ENCODE data around the gene DDX23. TPM values are rescaled to one million over a fixed set of nuclear protein-coding genes. Genes with fewer than 3 reads are reported as not detected.

The DDX23 gene
- polyA plus RNA-seq, 1 donor (not counting 4 experiments of a cell fraction or from before 2014, with no cell fraction given) = 57.8 TPM

GRCh38 chr12:48883305-48884161 lies 31.6 kb upstream of the DDX23 start:
- H3K9me1 ChIP-seq (ENCODE audit: control insufficient read depth, extremely low read depth, insufficient read depth, low read length) = no peaks in the 10 kb centered on the region
- no peak for DNase-seq (ENCODE audit: low read depth, low spot score)
- no peak for FAIRE-seq
- dilution Hi-C loops (cut with MboI; ENCODE audit: extremely low pct_ligation_motif_present, low sequenced_read_pairs) = no loop called here
- H3K27ac ChIP-seq (ENCODE audit: control insufficient read depth, insufficient read depth, low read length) = no peak overlapping the region
- H3K4me3 ChIP-seq (ENCODE audit: control insufficient read depth in 2 of 3, extremely low read depth in 1 of 3, insufficient read depth in 2 of 3, low read depth in 1 of 3, low read length in 3 of 3) = no peak overlapping the region
- TF ChIP-seq EZH2 (IDR thresholded peaks at IDR 0.05; ENCODE audit: low read length) = no peak
- no peak for TF ChIP-seq CTCF (optimal IDR thresholded peaks at IDR 0.05 in 1 of 3, IDR thresholded peaks at IDR 0.05 in 1 of 3, conservative IDR thresholded peaks at IDR 0.05 in 1 of 3; ENCODE audit: extremely low read depth in 1 of 3, insufficient read depth in 2 of 3, low read length in 3 of 3)
- H3K36me3 ChIP-seq (ENCODE audit: control insufficient read depth in 2 of 2, extremely low read depth in 1 of 2, insufficient read depth in 2 of 2, low read length in 2 of 2) = no peaks in the 10 kb centered on the region
- no peak overlapping the region for H2AFZ ChIP-seq (ENCODE audit: control insufficient read depth, low read length)
- H3K4me1 ChIP-seq (ENCODE audit: control insufficient read depth, extremely low read depth, insufficient read depth, low read length) = peaks cover 4% of the 10 kb centered on the region
- no peaks in the 10 kb centered on the region for H3K9me3 ChIP-seq (ENCODE audit: control insufficient read depth, low read depth, low read length)
- H3K27me3 ChIP-seq (ENCODE audit: control insufficient read depth, extremely low read depth, insufficient read depth, low read length) = peaks cover 29% of the 10 kb centered on the region
- no peaks in the 10 kb centered on the region for H4K20me1 ChIP-seq (ENCODE audit: control insufficient read depth, extremely low read depth, insufficient read depth, low read length)
- no peak overlapping the region for H3K9ac ChIP-seq (ENCODE audit: control insufficient read depth, extremely low read depth, insufficient read depth, low read length)
- no peak overlapping the region for H3K4me2 ChIP-seq (ENCODE audit: control insufficient read depth, extremely low read depth, insufficient read depth, low read depth, low read length)
- H3K79me2 ChIP-seq (ENCODE audit: control insufficient read depth, insufficient read depth, low read length) = no peaks in the 10 kb centered on the region

- no peaks in the 10 kb centered on the region for H3K79me2 ChIP-seq (ENCODE audit: control insufficient read depth, insufficient read depth, low read length)
- no peak overlapping the region for H3K4me2 ChIP-seq (ENCODE audit: control insufficient read depth, extremely low read depth, insufficient read depth, low read depth, low read length)
- H3K4me3 ChIP-seq (ENCODE audit: control insufficient read depth in 2 of 3, extremely low read depth in 1 of 3, insufficient read depth in 2 of 3, low read depth in 1 of 3, low read length in 3 of 3) = no peak overlapping the region
- dilution Hi-C loops (cut with MboI; ENCODE audit: extremely low pct_ligation_motif_present, low sequenced_read_pairs) = no loop called here
- no peaks in the 10 kb centered on the region for H3K36me3 ChIP-seq (ENCODE audit: control insufficient read depth in 2 of 2, extremely low read depth in 1 of 2, insufficient read depth in 2 of 2, low read length in 2 of 2)
- H3K27me3 ChIP-seq (ENCODE audit: control insufficient read depth, extremely low read depth, insufficient read depth, low read length) = peaks cover 29% of the 10 kb centered on the region
- no peaks in the 10 kb centered on the region for H4K20me1 ChIP-seq (ENCODE audit: control insufficient read depth, extremely low read depth, insufficient read depth, low read length)
- TF ChIP-seq EZH2 (IDR thresholded peaks at IDR 0.05; ENCODE audit: low read length) (no peak), CTCF (optimal IDR thresholded peaks at IDR 0.05 in 1 of 3, IDR thresholded peaks at IDR 0.05 in 1 of 3, conservative IDR thresholded peaks at IDR 0.05 in 1 of 3; ENCODE audit: extremely low read depth in 1 of 3, insufficient read depth in 2 of 3, low read length in 3 of 3) (no peak)
- no peak for FAIRE-seq
- H2AFZ ChIP-seq (ENCODE audit: control insufficient read depth, low read length) = no peak overlapping the region
- no peak overlapping the region for H3K27ac ChIP-seq (ENCODE audit: control insufficient read depth, insufficient read depth, low read length)
- DNase-seq (ENCODE audit: low read depth, low spot score) = no peak
- peaks cover 4% of the 10 kb centered on the region for H3K4me1 ChIP-seq (ENCODE audit: control insufficient read depth, extremely low read depth, insufficient read depth, low read length)
- no peaks in the 10 kb centered on the region for H3K9me1 ChIP-seq (ENCODE audit: control insufficient read depth, extremely low read depth, insufficient read depth, low read length)
- H3K9me3 ChIP-seq (ENCODE audit: control insufficient read depth, low read depth, low read length) = no peaks in the 10 kb centered on the region
- H3K9ac ChIP-seq (ENCODE audit: control insufficient read depth, extremely low read depth, insufficient read depth, low read length) = no peak overlapping the region
Measured at GRCh38 chr12:48882972-48883304, 31.0 kb upstream of the DDX23 start.
